T-helper 1 cell (primary cell): ENCODE data around the gene ATAD1.

Experiments
- DNase-seq, 5 donors: peaks; one replicate each; pipeline ENCODE4 v3.0.0-alpha.2; 2012 to 2020

The ATAD1 gene

DNA sequence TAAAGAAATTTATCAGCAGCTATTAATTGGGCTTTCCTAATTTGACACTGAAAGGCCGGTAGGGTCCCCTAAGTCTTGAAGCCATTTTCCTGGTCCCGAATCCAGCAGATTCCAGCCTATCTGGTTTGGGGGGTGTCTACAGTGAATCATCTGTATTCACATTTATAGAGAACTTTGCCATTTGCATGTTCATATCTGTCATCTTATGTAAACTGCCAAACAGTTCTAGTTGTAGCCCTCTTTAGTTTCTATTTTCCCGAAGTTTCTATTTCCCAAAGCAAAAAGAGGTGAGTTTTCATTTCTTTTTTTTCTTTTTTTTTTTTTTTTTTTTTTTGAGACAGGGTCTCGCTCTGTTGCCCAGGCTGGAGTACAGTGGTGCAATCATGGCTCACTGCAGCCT lies 110.8 kb downstream of the ATAD1 start:
- no peak for DNase-seq

DNA sequence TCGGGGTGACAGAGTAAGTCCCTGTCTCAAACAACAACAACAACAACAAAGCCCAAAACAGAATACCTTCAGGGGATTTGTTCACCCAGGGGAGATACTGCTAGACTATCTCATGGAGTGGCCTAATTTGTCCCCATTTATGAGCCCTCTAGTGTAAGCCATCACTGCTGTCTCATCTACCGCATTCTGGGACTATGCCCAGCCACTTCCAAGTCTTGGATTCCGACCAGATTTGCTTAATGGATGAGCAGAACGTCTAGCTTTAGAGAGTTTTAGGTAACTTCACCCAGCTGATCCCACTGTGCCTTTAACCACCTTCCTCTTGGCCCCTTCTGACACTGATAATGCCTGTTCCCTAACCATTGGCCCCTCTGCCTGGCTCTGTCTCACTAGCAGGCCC lies 111.3 kb downstream of the ATAD1 start:
- DNase-seq: no peak

DNA sequence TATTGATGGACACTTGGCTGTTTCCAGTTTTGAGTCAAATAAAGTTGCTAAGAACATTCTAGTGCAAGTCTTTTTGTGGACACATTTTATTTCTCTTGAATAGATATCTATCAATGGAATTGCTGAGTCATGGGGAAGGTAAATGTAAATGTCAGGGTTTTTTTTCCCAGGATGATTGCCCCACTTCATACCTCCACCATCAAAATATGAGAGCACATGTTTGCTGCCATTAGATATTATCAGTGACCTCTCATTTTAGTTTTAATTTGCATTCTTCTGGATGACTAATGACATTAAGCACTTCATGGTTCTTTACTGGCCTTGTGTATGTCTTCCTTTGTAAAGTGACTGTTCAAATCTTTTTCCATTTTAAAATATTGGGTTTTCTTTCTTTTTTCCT lies 112.7 kb downstream of the ATAD1 start:
- no peak for DNase-seq

DNA sequence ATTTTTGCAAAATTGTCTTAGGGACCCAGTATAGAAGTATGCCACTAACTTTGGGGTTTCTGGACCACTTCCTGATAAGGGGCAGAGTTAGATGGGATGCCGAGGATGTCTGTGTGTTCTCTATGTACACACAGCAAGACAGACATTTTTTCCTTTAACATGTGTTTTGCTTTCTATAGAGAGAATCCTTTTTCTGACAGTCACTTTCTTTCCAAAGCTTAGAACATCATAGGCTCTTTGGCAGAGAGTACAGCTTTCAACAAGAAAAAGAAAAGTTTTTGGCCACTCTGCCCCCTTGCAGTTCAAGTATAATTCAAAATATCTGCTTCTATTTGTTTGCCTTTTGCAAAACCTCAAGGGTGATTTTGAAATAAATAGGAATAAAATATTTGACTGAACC lies 114.3 kb downstream of the ATAD1 start:
- DNase-seq: no peak

DNA sequence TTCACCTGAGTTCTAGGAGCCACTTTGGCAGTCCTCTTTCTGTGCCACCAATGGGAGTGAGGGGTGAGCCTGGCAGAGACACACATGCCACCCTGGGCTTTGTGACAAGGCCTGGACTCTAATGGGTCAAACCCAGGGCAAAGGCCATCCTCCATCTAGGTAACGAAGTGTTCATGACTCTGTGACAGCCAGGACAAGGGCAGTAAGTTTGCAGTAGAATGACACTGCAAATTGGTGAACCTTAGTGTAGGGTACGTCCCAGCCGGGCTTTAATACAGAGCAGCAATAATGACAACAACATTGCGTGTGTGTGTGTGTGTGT lies 115.1 kb downstream of the ATAD1 start:
- no peak for DNase-seq

DNA sequence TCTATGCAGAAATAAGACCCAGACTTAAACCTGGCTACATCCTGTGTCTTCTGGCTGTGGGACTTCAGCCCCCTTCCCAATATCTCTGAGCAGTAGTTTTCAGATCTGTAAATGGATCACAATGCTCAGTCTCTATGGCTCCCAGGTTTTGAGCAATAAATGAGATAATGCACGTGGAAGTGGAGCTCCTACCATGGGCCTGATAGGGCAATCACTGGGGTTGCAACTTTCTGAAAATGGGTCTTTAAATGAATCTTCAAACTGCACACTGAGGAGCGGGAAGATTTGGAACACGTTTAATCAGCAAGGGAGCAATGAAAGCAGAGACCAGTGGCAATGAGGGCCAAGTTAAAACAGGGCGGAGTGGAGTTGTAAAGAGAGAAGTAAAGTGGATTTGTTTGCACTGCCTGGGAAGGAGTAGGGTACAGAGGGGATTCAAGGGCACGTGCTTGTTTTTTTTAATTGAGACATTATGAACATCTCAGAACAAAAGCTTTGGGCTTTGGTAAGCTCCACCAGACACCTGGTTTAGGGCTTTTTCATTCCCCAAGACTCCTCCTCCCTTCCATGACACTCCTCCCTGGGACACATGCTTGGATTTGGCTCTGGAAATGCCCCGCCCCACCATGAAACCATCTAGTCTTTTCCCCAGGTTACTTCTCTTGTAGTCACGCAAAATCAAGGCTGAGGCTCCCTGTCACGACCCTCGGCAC lies 115.6 kb downstream of the ATAD1 start:
- no peak for DNase-seq
